IPS-NIHi7 (cell line): Measurements from ENCODE around the gene ANKRD44.

Source experiments
- DNase-seq: peaks from one replicate; pipeline ENCODE4 v3.0.0; 2012; ENCODE audit warnings: mixed read lengths; ENCODE audit errors: extremely low spot score

The ANKRD44 gene

DNA sequence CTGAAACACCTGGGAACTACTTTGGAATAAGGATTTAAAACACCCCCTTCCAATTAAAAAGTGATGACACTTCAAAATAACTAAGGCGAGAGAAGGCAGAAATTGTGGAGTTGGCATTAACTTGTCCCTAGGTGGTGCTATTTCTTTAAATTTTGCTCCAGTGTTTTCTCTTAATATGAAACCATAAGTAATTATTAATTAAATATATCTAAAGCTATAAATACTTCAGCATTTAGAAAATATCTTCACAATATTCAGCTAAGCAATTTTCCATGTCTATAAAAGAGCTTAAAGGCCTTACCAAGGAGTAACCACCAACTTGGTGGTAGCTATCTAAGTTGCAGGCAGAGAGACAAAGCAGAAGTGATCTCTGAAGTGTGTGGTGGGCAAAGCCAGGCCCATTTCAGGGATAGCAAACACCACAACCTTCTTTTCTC, 197.3 kb downstream of the ANKRD44 start:
- peak; percentile 38 for DNase-seq

- no peak for DNase-seq
Observed at GRCh38 chr2:197109326-197109725, 201.3 kb downstream of the ANKRD44 start.

- no peak for DNase-seq
Observed at GRCh38 chr2:197108758-197109157, 201.8 kb downstream of the ANKRD44 start.

DNA sequence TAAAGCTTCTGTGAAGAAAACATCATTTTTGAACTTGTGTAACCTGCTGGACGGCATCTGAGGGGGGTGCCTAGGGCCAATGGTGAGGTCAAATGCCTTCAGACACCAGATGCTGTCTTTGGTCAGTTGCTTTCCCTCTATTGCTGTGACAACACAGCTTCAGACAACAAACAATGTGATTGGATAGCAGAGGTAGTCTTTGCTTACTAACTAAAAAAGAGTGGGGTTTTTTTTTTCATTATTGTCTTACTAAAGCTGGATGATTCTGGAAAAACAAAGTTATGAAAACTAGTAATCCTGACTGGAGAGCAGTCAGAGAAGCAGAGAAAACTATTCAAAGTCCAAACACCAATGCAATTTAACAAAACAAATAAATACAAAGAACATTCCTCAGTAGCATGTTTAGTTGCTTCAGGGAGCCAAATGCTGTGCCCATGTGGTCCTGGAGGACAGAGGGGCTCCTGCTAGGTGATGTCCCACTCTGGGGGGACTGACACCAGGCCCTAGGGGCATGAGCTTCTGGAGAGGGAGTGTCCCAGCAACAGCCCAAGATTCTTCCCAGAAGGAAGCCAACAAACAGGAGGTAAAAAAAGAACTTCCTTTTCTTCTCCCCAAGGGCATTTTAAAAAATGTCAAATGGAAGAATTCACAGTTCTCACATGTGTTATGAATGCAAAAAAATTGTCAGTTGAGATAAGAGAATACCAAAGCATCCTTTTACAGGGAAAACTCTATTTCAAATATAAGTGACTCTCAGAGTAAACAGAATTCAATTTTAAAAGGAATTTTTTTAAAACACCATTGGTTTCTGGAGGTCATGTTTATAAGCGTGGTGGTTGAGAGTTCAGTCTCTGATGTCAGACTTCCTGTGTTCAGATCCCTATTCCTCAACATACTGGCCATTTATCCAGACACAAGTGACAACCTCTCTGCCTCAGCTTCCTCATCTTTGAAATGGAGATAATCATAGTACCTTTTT, 203.0 kb downstream of the ANKRD44 start:
- peak; percentile 22 for DNase-seq

GRCh38 chr2:197103363-197103762, 207.2 kb downstream of the ANKRD44 start:
- DNase-seq, result no peak

DNA sequence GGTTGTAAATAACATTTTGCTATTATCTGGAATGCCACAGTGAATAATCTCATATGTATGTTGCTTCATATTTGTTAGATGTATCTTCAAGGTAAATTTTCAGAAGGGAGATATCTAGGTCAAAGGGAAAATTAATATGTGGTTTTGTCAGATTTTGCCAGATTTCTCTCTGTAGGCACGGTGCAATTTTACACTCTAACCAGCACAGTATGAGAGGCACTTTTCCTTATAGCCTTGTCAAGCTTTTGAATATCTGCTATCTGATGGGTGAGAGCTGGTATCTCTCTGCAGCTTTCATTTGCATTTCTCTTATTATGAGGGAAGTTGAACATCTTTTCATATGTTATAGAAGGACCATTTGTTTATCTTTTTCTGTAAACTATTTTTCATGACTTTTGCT, 208.3 kb downstream of the ANKRD44 start:
- DNase-seq, result no peak

GRCh38 chr2:197101519-197101918, 209.1 kb downstream of the ANKRD44 start:
- DNase-seq, result no peak

DNA sequence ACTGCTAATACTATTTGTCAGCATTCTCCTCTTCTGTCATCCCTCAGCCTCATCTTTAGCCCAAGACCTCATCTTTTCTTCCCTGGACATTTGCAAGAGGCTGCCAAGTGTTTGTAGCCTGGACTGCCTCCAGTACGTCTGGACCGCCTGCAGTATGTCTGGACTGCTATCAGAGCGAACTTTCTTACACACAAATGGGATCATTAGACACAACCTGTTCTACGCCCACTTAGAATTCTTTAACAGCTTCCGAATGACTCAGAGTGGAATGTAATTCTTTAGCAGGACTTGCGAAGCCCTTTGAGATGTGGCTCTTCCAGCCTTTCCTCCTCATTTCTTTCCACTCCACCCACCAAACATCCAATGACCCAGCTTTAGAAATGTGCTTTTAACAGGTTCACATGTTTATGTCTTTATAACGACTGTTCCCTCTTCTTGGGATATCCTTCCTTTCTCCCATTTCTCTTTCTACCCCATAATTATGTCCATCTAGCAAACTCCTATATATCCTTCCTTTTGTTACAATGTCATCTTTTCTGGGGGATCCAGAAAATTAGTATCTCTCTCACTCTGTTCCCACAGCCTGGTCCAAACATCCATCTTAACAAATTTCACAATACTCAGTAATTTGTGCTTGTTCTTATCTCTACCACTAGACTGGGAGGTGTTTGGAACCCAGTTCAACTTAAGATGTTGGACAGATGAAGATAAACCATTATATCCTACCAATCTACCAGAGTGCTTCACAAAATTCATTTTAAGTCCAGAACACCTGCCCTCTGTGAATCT, 212.8 kb downstream of the ANKRD44 start:
- no peak for DNase-seq

GRCh38 chr2:197096649-197097048, 213.9 kb downstream of the ANKRD44 start:
- no peak for DNase-seq

DNA sequence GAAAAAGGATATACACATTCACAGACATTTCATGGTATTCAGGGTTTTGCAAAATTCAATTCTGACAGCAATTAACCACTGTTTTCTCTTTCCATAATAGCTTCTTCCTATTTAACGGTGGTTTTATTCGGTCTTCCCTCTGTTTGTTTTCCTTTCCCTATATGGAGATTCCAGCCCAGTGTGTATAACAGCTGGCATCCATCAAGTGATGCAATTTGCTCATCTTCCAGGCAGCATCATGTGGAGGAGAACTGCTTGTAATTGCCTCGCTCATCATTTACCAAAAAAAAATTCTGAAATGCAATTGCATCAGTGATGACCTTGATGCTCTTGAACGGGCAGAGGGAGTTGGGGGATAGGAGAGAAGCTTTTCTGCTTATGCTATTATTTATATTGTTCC, 218.1 kb downstream of the ANKRD44 start:
- DNase-seq, result no peak

DNA sequence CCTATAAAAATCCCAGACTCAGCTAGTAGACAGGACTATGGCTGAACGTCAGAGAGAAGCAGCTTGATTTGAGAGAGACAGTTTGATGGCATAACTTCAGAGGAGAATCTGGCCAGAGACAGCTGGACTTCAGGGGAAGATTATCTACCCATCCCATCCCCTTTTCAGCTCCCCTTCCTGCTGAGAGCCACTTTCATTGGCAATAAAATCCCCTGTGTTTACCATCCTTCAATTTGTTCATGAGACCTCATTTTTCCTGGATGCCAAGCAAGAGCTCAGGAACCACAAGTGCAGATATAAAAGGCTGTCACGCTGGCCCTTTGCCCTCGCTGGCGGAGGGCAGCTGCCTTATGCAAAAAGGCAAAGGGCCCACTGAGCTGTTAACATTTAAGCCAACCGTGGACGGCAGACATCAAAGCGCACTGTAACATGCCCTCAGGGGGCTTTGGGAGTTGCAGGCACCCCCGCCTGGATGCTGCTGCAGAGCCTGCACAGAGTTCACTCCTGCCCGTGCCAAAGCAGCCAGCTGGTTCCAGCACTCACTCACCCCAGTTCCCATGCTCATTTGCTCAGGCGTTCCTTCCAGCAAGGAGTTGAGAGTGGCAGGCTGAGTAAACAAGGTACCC, 219.7 kb downstream of the ANKRD44 start:
- no peak for DNase-seq

GRCh38 chr2:197089655-197090054, 220.9 kb downstream of the ANKRD44 start:
- DNase-seq, result no peak

- DNase-seq, result no peak
Observed at GRCh38 chr2:197088694-197089093, 221.9 kb downstream of the ANKRD44 start.

DNA sequence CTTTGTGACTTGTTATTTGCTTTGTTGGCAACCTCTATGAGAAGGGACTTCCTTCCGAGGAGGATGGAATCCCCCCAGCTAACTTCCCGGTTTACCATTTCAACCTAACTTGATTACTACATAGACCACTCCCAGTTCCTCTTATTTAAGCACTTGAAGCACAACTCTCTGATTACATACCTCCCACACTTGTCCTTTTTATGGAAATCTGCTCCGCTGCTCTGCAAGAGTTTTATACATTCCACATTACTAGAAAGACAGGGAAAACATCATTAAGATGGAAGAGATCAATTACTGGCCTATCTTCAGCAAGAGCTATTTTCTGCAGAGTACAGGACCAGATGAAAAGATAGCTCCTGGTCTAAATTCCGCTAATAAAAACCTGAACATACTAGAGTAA, 224.1 kb downstream of the ANKRD44 start:
- no peak for DNase-seq

- no peak for DNase-seq
Observed at GRCh38 chr2:197085665-197086064, 224.9 kb downstream of the ANKRD44 start.

DNA sequence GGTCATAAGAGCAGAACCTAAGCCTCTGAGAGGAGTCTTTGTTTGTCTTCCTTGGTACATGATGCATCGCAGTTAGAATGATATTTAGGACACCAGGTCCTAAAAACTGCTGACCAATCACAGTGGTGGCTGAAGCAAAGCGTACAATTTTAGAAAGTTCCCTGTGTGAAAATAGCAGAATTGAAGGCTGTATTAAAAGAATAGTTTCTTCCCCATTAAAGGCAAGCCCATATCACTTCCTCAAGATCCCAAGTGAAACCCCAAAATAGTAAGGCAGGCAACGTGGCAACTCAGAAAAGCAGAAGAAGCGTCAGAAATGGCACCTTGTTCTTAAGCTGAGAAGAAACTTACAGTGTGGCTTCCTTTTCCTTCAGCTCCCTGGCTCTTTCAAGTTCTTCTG, 229.3 kb downstream of the ANKRD44 start:
- DNase-seq, result no peak

- no peak for DNase-seq
Observed at GRCh38 chr2:197080578-197081216, 229.9 kb downstream of the ANKRD44 start.

GRCh38 chr2:197079832-197080555, 230.6 kb downstream of the ANKRD44 start:
- no peak for DNase-seq

DNA sequence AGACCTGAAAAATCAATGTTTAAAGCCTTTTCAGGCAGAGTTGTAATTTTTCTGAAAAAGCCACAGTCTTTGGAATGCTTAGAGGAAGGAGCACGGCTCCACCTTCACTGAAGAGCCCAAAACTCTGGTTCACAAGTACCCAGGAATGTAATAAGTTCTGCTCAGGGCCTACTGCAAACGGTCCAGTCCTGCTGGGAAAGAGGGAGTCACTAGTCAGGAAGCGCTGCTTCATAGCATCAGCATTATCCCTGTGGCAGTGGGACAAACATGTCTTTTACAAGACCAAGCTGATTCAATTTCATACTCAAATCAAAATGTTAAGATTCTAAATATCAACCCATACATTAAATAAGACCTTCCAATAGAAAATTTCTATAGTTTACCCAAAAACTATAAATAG, 231.2 kb downstream of the ANKRD44 start:
- no peak for DNase-seq

DNA sequence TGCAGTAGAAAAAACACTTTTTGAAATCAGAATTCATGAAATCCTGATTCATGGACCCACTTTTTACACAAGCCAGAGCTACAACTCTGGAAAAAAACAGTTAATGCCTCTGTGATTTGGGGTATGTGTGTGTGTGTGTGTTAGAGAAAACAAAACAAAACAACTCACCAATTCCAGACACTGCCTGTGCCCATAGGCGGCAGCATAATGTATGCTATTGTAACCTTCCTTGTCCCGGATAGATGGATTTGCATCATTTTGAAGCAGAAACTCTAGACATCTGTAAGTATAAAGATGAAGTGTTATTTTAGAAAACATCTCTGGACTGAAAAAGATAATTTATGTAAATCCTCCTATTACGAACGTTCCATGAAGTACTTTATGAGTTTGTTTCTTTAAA, 232.0 kb downstream of the ANKRD44 start:
- no peak for DNase-seq

DNA sequence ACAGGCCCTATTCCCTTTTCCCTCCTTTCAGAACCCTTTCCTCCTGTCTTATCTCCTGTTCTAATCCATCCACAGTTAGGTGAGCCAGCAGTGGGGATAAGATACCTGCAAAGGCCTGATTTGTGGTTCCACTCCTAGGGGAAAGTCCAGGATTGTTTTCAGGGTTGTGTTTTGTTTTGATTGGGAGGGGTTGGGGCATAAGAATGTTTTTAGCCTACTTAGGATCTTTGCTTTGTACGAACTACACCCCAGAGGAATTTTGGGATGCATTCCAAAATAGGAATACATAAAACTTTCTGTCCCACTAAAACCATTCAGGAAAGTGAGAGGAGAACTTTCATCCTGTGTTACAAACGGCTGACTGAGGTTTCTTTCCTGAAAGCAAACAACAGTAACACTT, 233.2 kb downstream of the ANKRD44 start:
- no peak for DNase-seq
